ENCODE measurements around the gene TVP23C.
"Not testable (repeated sequence)": the region's sequence is repeated elsewhere in the genome, so short reads cannot be mapped to it uniquely, and the experiment has no call there.

- TF ChIP-seq CTCF (IDR thresholded peaks at IDR 0.05), result peak; percentile 40 to 75 (median 64)
- TF ChIP-seq POLR2A (IDR thresholded peaks at IDR 0.05), result not testable (repeated sequence)
Observed at GRCh38 chr17:15526292-15527218, 36.7 kb downstream of the TVP23C start.
